GM12878 (cell line): ENCODE measurements around the gene TLL1.

ENCODE experiments used
- CTCF ChIP-seq, 3 experiments: IDR thresholded peaks in 2 of 3; conservative IDR thresholded peaks in 1 of 3; 2 replicates each; pipeline ENCODE4 v1.5.1; 2011; ENCODE audit warnings: low read depth in 3 of 3, low read length in 3 of 3, mild to moderate bottlenecking in 3 of 3, control low read depth in 2 of 3, moderate library complexity in 2 of 3, inconsistent platforms in 1 of 3, mixed read lengths in 1 of 3; ENCODE audit not compliant: control insufficient read depth in 2 of 3, insufficient read depth in 1 of 3; ENCODE audit errors: extremely low read depth in 1 of 3
- EZH2 ChIP-seq: IDR thresholded peaks from 2 replicates; pipeline ENCODE4 v1.6.1; 2012; ENCODE audit warnings: low read depth, mild to moderate bottlenecking, control low read depth, inconsistent platforms, low read length, borderline replicate concordance; ENCODE audit not compliant: control insufficient read depth
- FOS ChIP-seq: IDR thresholded peaks from 3 replicates; pipeline ENCODE4 v1.6.1; 2011; ENCODE audit warnings: borderline replicate concordance; ENCODE audit not compliant: insufficient read length; ENCODE audit errors: extremely low read depth
- FOXM1 ChIP-seq: IDR thresholded peaks from 2 replicates; pipeline ENCODE4 v1.6.1; 2012; ENCODE audit warnings: low read depth, mild to moderate bottlenecking, inconsistent platforms, low read length, moderate library complexity
- MAX ChIP-seq: IDR thresholded peaks from 2 replicates; pipeline ENCODE4 v1.6.1; 2012; ENCODE audit warnings: low read depth, low read length, improper control_type of control experiment
- RAD21 ChIP-seq: IDR thresholded peaks from 2 replicates; pipeline ENCODE4 v1.6.1; 2011; ENCODE audit warnings: mild to moderate bottlenecking, low read depth, low read length, moderate library complexity; ENCODE audit not compliant: insufficient read depth
- SREBF2 ChIP-seq: IDR thresholded peaks from 2 replicates; pipeline ENCODE4 v1.6.1; 2012; ENCODE audit warnings: mild to moderate bottlenecking, low read length
- SRF ChIP-seq, 2 experiments: IDR thresholded peaks; 2 replicates each; pipeline ENCODE4 v1.6.1; 2011; ENCODE audit warnings: low read depth in 2 of 2, low read length in 2 of 2, mild to moderate bottlenecking in 1 of 2, moderate library complexity in 1 of 2

- no peak for TF ChIP-seq SRF (IDR thresholded peaks at IDR 0.05; ENCODE audit: low read depth in 2 of 2, low read length in 2 of 2)
- TF ChIP-seq FOS, result no peak
- TF ChIP-seq SREBF2, result no peak
- TF ChIP-seq CTCF (IDR thresholded peaks at IDR 0.05 in 2 of 3, conservative IDR thresholded peaks at IDR 0.05 in 1 of 3; ENCODE audit: control insufficient read depth in 2 of 3, extremely low read depth in 1 of 3, insufficient read depth in 1 of 3, low read depth in 3 of 3, low read length in 3 of 3), result no peak
- TF ChIP-seq MAX, result no peak
- no peak for TF ChIP-seq RAD21
- TF ChIP-seq EZH2, result no peak
- no peak for TF ChIP-seq FOXM1
Observed at GRCh38 chr4:166042510-166043055, 169.5 kb downstream of the TLL1 start.
